Uterus (tissue), 2 donors: Measurements from ENCODE around the gene ZDHHC12.

ENCODE experiments used
- CTCF ChIP-seq, 4 experiments: fragments of 200-600 bp in 2 of 4; fragments of 450-650 bp in 2 of 4; sonication (generic) in 2 of 4; IDR thresholded peaks; one replicate each; pipeline ENCODE4 v1.5.1; 2016 to 2019; ENCODE audit warnings: antibody characterized with exemption in 4 of 4, mild to moderate bottlenecking in 2 of 4, moderate library complexity in 1 of 4
- POLR2A ChIP-seq, 2 donors: fragments of 450-650 bp; IDR thresholded peaks; one replicate each; pipeline ENCODE4 v1.6.1; 2016; ENCODE audit warnings: antibody characterized with exemption in 2 of 2, mild to moderate bottlenecking in 1 of 2, moderate library complexity in 1 of 2

- TF ChIP-seq CTCF (IDR thresholded peaks at IDR 0.05) (no peak), POLR2A (IDR thresholded peaks at IDR 0.05) (no peak)
Measured at GRCh38 chr9:128694344-128694743, 29.6 kb downstream of the ZDHHC12 start.
